IMR-90 (cell line): ENCODE measurements around the gene HYAL3. TPM values are rescaled to one million over a fixed set of nuclear protein-coding genes. Genes with fewer than 3 reads are reported as not detected.

Experiments
- ATAC-seq: fragments of 200-7000 bp; cut with Tn5 transposase; 2 replicates; pipeline ENCODE4 v1.9.1; 2020; ENCODE audit warnings: low read depth, mild to moderate bottlenecking, moderate library complexity
- BruUV-seq: library from RNA; stranded (reverse); fragments of 400-500 nt; replicated peaks from 2 replicates; lab custom pipeline; 2021; lab: Mats Ljungman, UMichigan
- CTCF ChIA-PET: fragments of 300-600 bp; formaldehyde crosslinking; extraction: SDS; loops from one replicate; lab custom pipeline; 2021; ENCODE audit warnings: antibody characterized with exemption; lab: Yijun Ruan, JAX
- POLR2A ChIA-PET: fragments of 300-600 bp; sonication (Branson Sonifier 250); formaldehyde crosslinking; loops from one replicate; lab custom pipeline; 2022; ENCODE audit warnings: antibody characterized with exemption; ENCODE audit not compliant: unreplicated experiment; lab: Charles Lee
- DNase-seq: peaks from one replicate; pipeline ENCODE4 v3.0.0; 2013
- H2AFZ ChIP-seq: replicated peaks from 2 replicates; pipeline ENCODE3; 2013; ENCODE audit warnings: low read length, mild to moderate bottlenecking; ENCODE audit not compliant: poor library complexity
- H2AK5ac ChIP-seq: 2 replicates; pipeline ENCODE4 v1.6.1; 2013; ENCODE audit warnings: low read depth, low read length, inconsistent platforms
- H2AK9ac ChIP-seq: replicated peaks from 2 replicates; pipeline ENCODE3; 2013; ENCODE audit warnings: mild to moderate bottlenecking, low read depth, low read length, moderate library complexity; ENCODE audit not compliant: poor library complexity
- H2BK120ac ChIP-seq: 2 replicates; pipeline ENCODE4 v1.6.1; 2013; ENCODE audit warnings: low read depth, low read length, inconsistent platforms
- H2BK15ac ChIP-seq: 3 replicates; pipeline ENCODE4 v1.6.1; 2013; ENCODE audit warnings: low read depth, low read length, inconsistent platforms
- H2BK20ac ChIP-seq: 2 replicates; pipeline ENCODE4 v1.6.1; 2013; ENCODE audit warnings: low read depth, mild to moderate bottlenecking, inconsistent platforms, low read length, moderate library complexity
- H2BK5ac ChIP-seq: 2 replicates; pipeline ENCODE4 v1.6.1; 2013; ENCODE audit warnings: mild to moderate bottlenecking, low read depth, low read length, inconsistent platforms; ENCODE audit not compliant: poor library complexity, severe bottlenecking
- H3K14ac ChIP-seq: replicated peaks from 2 replicates; pipeline ENCODE4 v1.6.1; 2013; ENCODE audit warnings: low read depth, low read length, inconsistent platforms
- H3K18ac ChIP-seq: 2 replicates; pipeline ENCODE4 v1.6.1; 2013; ENCODE audit warnings: low read depth, low read length, control low read depth
- H3K23ac ChIP-seq: 2 replicates; pipeline ENCODE4 v1.6.1; 2013; ENCODE audit warnings: low read depth, low read length, inconsistent platforms
- H3K27ac ChIP-seq: 2 replicates; pipeline ENCODE4 v1.5.1; 2013; ENCODE audit warnings: mild to moderate bottlenecking, control low read depth, low read length; ENCODE audit not compliant: insufficient read depth
- H3K27me3 ChIP-seq: 2 replicates; pipeline ENCODE4 v1.6.1; 2013; ENCODE audit warnings: low read length; ENCODE audit not compliant: control insufficient read depth, insufficient read depth
- H3K36me3 ChIP-seq: 2 replicates; pipeline ENCODE4 v1.6.1; 2013; ENCODE audit warnings: low read length, mixed read lengths; ENCODE audit not compliant: control insufficient read depth, insufficient read depth
- H3K4ac ChIP-seq: 2 replicates; pipeline ENCODE4 v1.6.1; 2013; ENCODE audit warnings: low read depth, low read length, inconsistent platforms
- H3K4me1 ChIP-seq: 2 replicates; pipeline ENCODE4 v1.6.1; 2013; ENCODE audit warnings: low read length, mixed read lengths; ENCODE audit not compliant: control insufficient read depth, insufficient read depth
- H3K4me2 ChIP-seq: 2 replicates; pipeline ENCODE4 v1.6.1; 2013; ENCODE audit warnings: low read depth, mild to moderate bottlenecking, control low read depth, low read length, moderate library complexity
- H3K4me3 ChIP-seq: 2 replicates; pipeline ENCODE4 v1.5.1; 2013; ENCODE audit warnings: low read depth, mild to moderate bottlenecking, control low read depth, low read length, moderate library complexity; ENCODE audit not compliant: insufficient read depth
- H3K56ac ChIP-seq: 2 replicates; pipeline ENCODE4 v1.6.1; 2013; ENCODE audit warnings: low read length, inconsistent platforms; ENCODE audit not compliant: insufficient read depth; ENCODE audit errors: extremely low read depth
- H3K79me1 ChIP-seq, 2 experiments: 2 replicates each; pipeline ENCODE4 v1.6.1; 2013; ENCODE audit warnings: low read length in 2 of 2, inconsistent platforms in 1 of 2, low read depth in 1 of 2
- H3K9ac ChIP-seq: 2 replicates; pipeline ENCODE4 v1.6.1; 2013; ENCODE audit warnings: low read depth, low read length, control low read depth
- H3K9me1 ChIP-seq: 2 replicates; pipeline ENCODE4 v1.6.1; 2013; ENCODE audit warnings: low read length, inconsistent platforms; ENCODE audit not compliant: insufficient read depth
- H3K9me3 ChIP-seq: 2 replicates; pipeline ENCODE4 v1.6.1; 2013; ENCODE audit warnings: low read length; ENCODE audit not compliant: control insufficient read depth, insufficient read depth
- H4K20me1 ChIP-seq: 2 replicates; pipeline ENCODE4 v1.6.1; 2013; ENCODE audit warnings: low read length, inconsistent platforms; ENCODE audit not compliant: insufficient read depth
- H4K5ac ChIP-seq: 2 replicates; pipeline ENCODE4 v1.6.1; 2013; ENCODE audit warnings: mild to moderate bottlenecking, low read depth, low read length, control low read depth
- H4K8ac ChIP-seq, 2 experiments: 2 replicates each; pipeline ENCODE4 v1.6.1; 2013; ENCODE audit warnings: low read depth in 2 of 2, low read length in 2 of 2, control low read depth in 1 of 2, inconsistent platforms in 1 of 2
- H4K91ac ChIP-seq: 2 replicates; pipeline ENCODE4 v1.6.1; 2013; ENCODE audit warnings: low read depth, low read length, inconsistent platforms; ENCODE audit not compliant: insufficient read depth
- RAD21 ChIP-seq: IDR thresholded peaks from 2 replicates; pipeline ENCODE4 v1.6.1; 2012; ENCODE audit warnings: low read length, improper control_type of control experiment
- RFX5 ChIP-seq: IDR thresholded peaks from 2 replicates; pipeline ENCODE4 v1.8.0; 2012; ENCODE audit warnings: low read depth, mild to moderate bottlenecking, low read length, moderate library complexity
- SMC3 ChIP-seq: fragments of 150-350 bp; IDR thresholded peaks from 2 replicates; pipeline ENCODE4 v1.6.1; 2016; ENCODE audit warnings: low read depth, mild to moderate bottlenecking, antibody characterized with exemption, low read length, moderate library complexity
- WGBS, 2 experiments: methylation state at CpG; one replicate each; pipeline versions ENCODE4 v1.1.5 to v1.1.7; 2013; ENCODE audit warnings: missing lambda C conversion rate in 2 of 2; ENCODE audit not compliant: insufficient read length in 1 of 2; ENCODE audit errors: extremely low coverage in 2 of 2; 5-methylcytosine and 5-hydroxymethylcytosine counted together
- dilution Hi-C: fragments of 300-500 bp; cut with HindIII; formaldehyde crosslinking; loops from one replicate; pipeline ENCODE4 v1.14.3; 2018; ENCODE audit warnings: low sequenced_read_pairs; ENCODE audit not compliant: unreplicated experiment
- in situ Hi-C: fragments of 300-500 bp; cut with MboI; formaldehyde crosslinking; loops from 3 replicates; pipeline ENCODE4 v1.14.3; 2019; ENCODE audit warnings: low sequenced_read_pairs, inconsistent platforms, mixed read lengths
- intact Hi-C: fragments of 100-400 bp; cut with micrococcal nuclease; formaldehyde crosslinking; loops from 2 replicates; pipeline ENCODE4 v1.10.0; 2022
- polyA plus RNA-seq, 3 experiments: library from polyadenylated mRNA; depleted of rRNA; stranded (reverse); fragments of >200 nt; gene quantifications; 2 replicates each; pipeline ENCODE4 v1.2.3, GENCODE V29; 2012; ENCODE audit warnings: low replicate concordance in 1 of 3
- total RNA-seq: library from RNA; depleted of rRNA; stranded (reverse); fragments of >200 nt; gene quantifications from 2 replicates; pipeline ENCODE4 v1.2.3, GENCODE V29; 2012
- TF ChIP-seq, protein P1 (sequence below): conservative IDR thresholded peaks from 2 replicates; pipeline ENCODE4 v1.5.1; 2012; ENCODE audit warnings: mild to moderate bottlenecking, low read depth, low read length, improper control_type of control experiment

HYAL3 gene
- total and polyA plus RNA-seq, 2 of the 4 experiments (the other 2 are of a cell fraction), result 2.7 to 5.7 TPM

DNA sequence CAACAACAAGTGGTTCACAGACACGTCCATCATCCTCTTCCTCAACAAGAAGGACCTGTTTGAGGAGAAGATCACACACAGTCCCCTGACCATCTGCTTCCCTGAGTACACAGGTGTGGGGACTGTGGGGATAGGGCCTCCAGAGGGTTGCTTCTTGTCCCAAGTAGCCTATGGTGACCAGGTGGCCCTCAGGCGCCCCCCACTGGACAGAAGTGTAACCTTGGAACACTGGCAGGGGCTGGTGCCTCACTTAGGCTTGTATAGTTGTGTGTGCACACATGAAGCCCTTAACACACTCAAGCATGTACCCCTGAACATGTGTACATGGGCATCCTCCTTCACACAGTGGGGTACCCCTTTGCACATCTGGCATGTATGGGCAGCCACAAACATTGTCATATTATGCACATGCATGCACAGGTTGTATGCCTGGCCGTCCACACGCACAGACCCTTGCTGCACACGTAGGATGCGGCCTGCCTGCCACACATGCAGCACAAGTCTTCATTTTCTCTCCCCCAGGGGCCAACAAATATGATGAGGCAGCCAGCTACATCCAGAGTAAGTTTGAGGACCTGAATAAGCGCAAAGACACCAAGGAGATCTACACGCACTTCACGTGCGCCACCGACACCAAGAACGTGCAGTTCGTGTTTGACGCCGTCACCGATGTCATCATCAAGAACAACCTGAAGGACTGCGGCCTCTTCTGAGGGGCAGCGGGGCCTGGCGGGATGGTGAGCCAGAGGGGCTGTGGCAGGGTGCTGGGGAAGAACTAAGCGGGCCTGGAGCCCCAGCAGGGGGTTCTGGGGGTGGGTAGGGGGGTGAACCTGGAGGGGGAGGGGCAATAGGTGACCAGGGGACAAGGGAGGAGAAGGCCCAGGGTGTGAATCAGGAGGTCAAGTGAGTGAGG lies 42.0 kb downstream of the HYAL3 start:
- BruUV-seq, result no TSS peak
- Histone ChIP-seq H3K4me1 (peaks cover 19% of the 10 kb centered on the region), H3K9me1 (0 out of 2 replicates have a peak, but pooled peaks cover 2% of the 10 kb centered on the region), H2AFZ (peak overlapping the region; percentile 34), H4K5ac (no peak overlapping the region), H3K14ac (no peak overlapping the region), H4K8ac (no peak overlapping the region), H2AK5ac (no peak overlapping the region), H3K27me3 (no peaks in the 10 kb centered on the region), H4K20me1 (peaks cover 39% of the 10 kb centered on the region), H2AK9ac (no peak overlapping the region), H2BK20ac (no peak overlapping the region), H2BK5ac (no peak overlapping the region), H3K56ac (no peak overlapping the region), H2BK15ac (no peak overlapping the region), H3K4ac (no peak overlapping the region), H3K9ac (no peak overlapping the region), H3K27ac (no peak overlapping the region), H4K91ac (no peak overlapping the region), H3K4me2 (no peak overlapping the region), H3K18ac (no peak overlapping the region), H3K9me3 (no peaks in the 10 kb centered on the region), H3K79me1 (peaks cover 24 to 73% of the 10 kb centered on the region in 2 experiments), H3K23ac (no peak overlapping the region), H3K4me3 (no peak overlapping the region), H2BK120ac (no peak overlapping the region), H3K36me3 (peaks cover 51% of the 10 kb centered on the region)
- ChIA-PET POLR2A (no interaction called here), CTCF (interaction anchor here (0.6 to 2.1 kb wide), 4 partner anchors 8 to 30 kb away, joined by 4 to 6 read pairs (median 5); no protein-coding TSS in a partner anchor)
- in situ Hi-C loops (no loop called here), dilution Hi-C loops (no loop called here), intact Hi-C loops (no loop called here)
- ATAC-seq (no peak), DNase-seq (no peak)
- TF ChIP-seq, protein P1, sequence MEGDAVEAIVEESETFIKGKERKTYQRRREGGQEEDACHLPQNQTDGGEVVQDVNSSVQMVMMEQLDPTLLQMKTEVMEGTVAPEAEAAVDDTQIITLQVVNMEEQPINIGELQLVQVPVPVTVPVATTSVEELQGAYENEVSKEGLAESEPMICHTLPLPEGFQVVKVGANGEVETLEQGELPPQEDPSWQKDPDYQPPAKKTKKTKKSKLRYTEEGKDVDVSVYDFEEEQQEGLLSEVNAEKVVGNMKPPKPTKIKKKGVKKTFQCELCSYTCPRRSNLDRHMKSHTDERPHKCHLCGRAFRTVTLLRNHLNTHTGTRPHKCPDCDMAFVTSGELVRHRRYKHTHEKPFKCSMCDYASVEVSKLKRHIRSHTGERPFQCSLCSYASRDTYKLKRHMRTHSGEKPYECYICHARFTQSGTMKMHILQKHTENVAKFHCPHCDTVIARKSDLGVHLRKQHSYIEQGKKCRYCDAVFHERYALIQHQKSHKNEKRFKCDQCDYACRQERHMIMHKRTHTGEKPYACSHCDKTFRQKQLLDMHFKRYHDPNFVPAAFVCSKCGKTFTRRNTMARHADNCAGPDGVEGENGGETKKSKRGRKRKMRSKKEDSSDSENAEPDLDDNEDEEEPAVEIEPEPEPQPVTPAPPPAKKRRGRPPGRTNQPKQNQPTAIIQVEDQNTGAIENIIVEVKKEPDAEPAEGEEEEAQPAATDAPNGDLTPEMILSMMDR, result peak; percentile 56
- peak; percentile 55; the same call in 1 of the 2 replicates for TF ChIP-seq SMC3
- TF ChIP-seq RFX5, result no peak
- TF ChIP-seq RAD21, result peak; percentile 57
- WGBS, 2 experiments, result 95% methylated on average over 12 of the region's 20 CpGs; no CpG with 5 or more reads in 1 of the 2 experiments
